ACHN (cell line): ENCODE data around the gene SLC52A3.

Source experiments
- DNase-seq: peaks from one replicate; pipeline ENCODE4 v3.0.0-alpha.2; 2015
- in situ Hi-C: cut with HindIII; loops from 2 replicates; pipeline ENCODE4 v1.10.0; 2017; ENCODE audit warnings: low sequenced_read_pairs, low pct_ligation_motif_present, low pct_unique_long_range_greater_than_20kb

SLC52A3 gene

GRCh38 chr20:772806-773205 lies 4.5 kb upstream of the SLC52A3 start:
- no peak for DNase-seq
- in situ Hi-C loops: no loop called here

GRCh38 chr20:771741-772464 lies 3.6 kb upstream of the SLC52A3 start:
- in situ Hi-C loops: no loop called here
- DNase-seq: no peak

GRCh38 chr20:770691-771090 lies 2.4 kb upstream of the SLC52A3 start:
- in situ Hi-C loops: no loop called here

GRCh38 chr20:766906-767305 lies 1.4 kb downstream of the SLC52A3 start:
- in situ Hi-C loops: no loop called here
- DNase-seq: no peak

More at GRCh38 chr20:770691-771090, 2.4 kb upstream of the SLC52A3 start:
- DNase-seq: no peak

- in situ Hi-C loops: no loop called here
- DNase-seq: no peak
These were observed 4.0 kb downstream of the SLC52A3 start for GRCh38 chr20:764255-764654.

GRCh38 chr20:761418-762381 lies 6.6 kb downstream of the SLC52A3 start:
- no peak for DNase-seq
- in situ Hi-C loops: no loop called here

GRCh38 chr20:760751-761417 lies 7.4 kb downstream of the SLC52A3 start:
- in situ Hi-C loops: no loop called here
- no peak for DNase-seq

GRCh38 chr20:757506-757905 lies 10.8 kb downstream of the SLC52A3 start:
- DNase-seq: no peak
- in situ Hi-C loops: no loop called here

GRCh38 chr20:755941-756340 lies 12.4 kb downstream of the SLC52A3 start:
- DNase-seq: no peak
- in situ Hi-C loops: no loop called here

GRCh38 chr20:754904-755303 lies 13.4 kb downstream of the SLC52A3 start:
- in situ Hi-C loops: no loop called here

GRCh38 chr20:753897-754635 lies 14.2 kb downstream of the SLC52A3 start:
- in situ Hi-C loops: no loop called here
- DNase-seq: no peak

More at GRCh38 chr20:754904-755303, 13.4 kb downstream of the SLC52A3 start:
- DNase-seq: no peak

- DNase-seq: no peak
- in situ Hi-C loops: no loop called here
These were observed 15.2 kb downstream of the SLC52A3 start for GRCh38 chr20:753136-753535.

- no peak for DNase-seq
- in situ Hi-C loops: no loop called here
These were observed 16.0 kb downstream of the SLC52A3 start for GRCh38 chr20:752291-752690.

GRCh38 chr20:751761-752160 lies 16.5 kb downstream of the SLC52A3 start:
- in situ Hi-C loops: no loop called here
- no peak for DNase-seq

- in situ Hi-C loops: no loop called here
- no peak for DNase-seq
These were observed 17.5 kb downstream of the SLC52A3 start for GRCh38 chr20:750801-751200.

- DNase-seq: peak; percentile 9
These were observed 22.5 kb downstream of the SLC52A3 start for GRCh38 chr20:745683-746301.

GRCh38 chr20:742156-742555 lies 26.1 kb downstream of the SLC52A3 start:
- no peak for DNase-seq
- in situ Hi-C loops: no loop called here

More at GRCh38 chr20:745683-746301, 22.5 kb downstream of the SLC52A3 start:
- in situ Hi-C loops: no loop called here

GRCh38 chr20:741620-742019 lies 26.7 kb downstream of the SLC52A3 start:
- in situ Hi-C loops: no loop called here
- no peak for DNase-seq
